DOHH2 (cell line): ENCODE data around the gene DNAI4.

Experiments used
- H3F3A ChIP-seq: fragments of 200-600 bp; sonication (generic), shearing (Covaris generic); 2 replicates; pipeline ENCODE4 v1.6.0; 2016; ENCODE audit warnings: antibody characterized with exemption, mild to moderate bottlenecking; ENCODE audit not compliant: control insufficient read depth, insufficient read depth
- H3K27ac ChIP-seq: fragments of 200-600 bp; sonication (generic); 2 replicates; pipeline ENCODE4 v1.5.1; 2014; ENCODE audit warnings: low read depth, mild to moderate bottlenecking, low read length, moderate library complexity
- H3K27me3 ChIP-seq: fragments of 200-600 bp; sonication (generic); 2 replicates; pipeline ENCODE4 v1.6.1; 2014; ENCODE audit warnings: mild to moderate bottlenecking, low read length, mixed read lengths; ENCODE audit not compliant: control insufficient read depth
- H3K36me3 ChIP-seq: fragments of 200-600 bp; sonication (generic); 2 replicates; pipeline ENCODE4 v1.6.1; 2014; ENCODE audit warnings: mild to moderate bottlenecking, low read length, moderate library complexity, mixed read lengths; ENCODE audit not compliant: control insufficient read depth
- H3K4me1 ChIP-seq: fragments of 200-600 bp; sonication (generic); 2 replicates; pipeline ENCODE4 v1.6.1; 2014; ENCODE audit warnings: mild to moderate bottlenecking, low read length, mixed read lengths; ENCODE audit not compliant: control insufficient read depth
- H3K4me2 ChIP-seq: fragments of 200-600 bp; sonication (generic); 2 replicates; pipeline ENCODE4 v1.6.0; 2014; ENCODE audit warnings: mild to moderate bottlenecking, low read length, moderate library complexity
- H3K4me3 ChIP-seq: fragments of 200-600 bp; sonication (generic); 2 replicates; pipeline ENCODE4 v1.5.1; 2014; ENCODE audit warnings: mild to moderate bottlenecking, low read length, mixed read lengths
- H3K79me2 ChIP-seq: fragments of 200-600 bp; sonication (generic); 2 replicates; pipeline ENCODE4 v1.6.1; 2014; ENCODE audit warnings: mild to moderate bottlenecking, low read length, mixed read lengths; ENCODE audit not compliant: control insufficient read depth
- H3K9me2 ChIP-seq: fragments of 200-600 bp; sonication (generic); replicated peaks from 2 replicates; pipeline ENCODE4 v1.6.1; 2014; ENCODE audit warnings: mild to moderate bottlenecking, low read length, mixed read lengths; ENCODE audit not compliant: control insufficient read depth
- H3K9me3 ChIP-seq: fragments of 200-600 bp; sonication (generic); 2 replicates; pipeline ENCODE4 v1.6.1; 2014; ENCODE audit warnings: antibody characterized with exemption, low read length, mixed read lengths; ENCODE audit not compliant: control insufficient read depth, insufficient read depth
- H4K20me1 ChIP-seq: fragments of 200-600 bp; sonication (generic); 2 replicates; pipeline ENCODE4 v1.6.0; 2014; ENCODE audit warnings: low read depth, mild to moderate bottlenecking, antibody characterized with exemption, low read length, moderate library complexity; ENCODE audit not compliant: control insufficient read depth, insufficient read depth
- EZH2phosphoT487 ChIP-seq: fragments of 200-600 bp; sonication (generic); IDR thresholded peaks from 2 replicates; pipeline ENCODE4 v1.6.1; 2017; ENCODE audit warnings: borderline replicate concordance, mild to moderate bottlenecking, antibody characterized with exemption, low read length, moderate library complexity, mixed read lengths
- TF ChIP-seq, protein P1 (sequence below): fragments of 200-600 bp; sonication (generic); IDR thresholded peaks from one replicate; pipeline ENCODE4 v1.5.1; 2014; ENCODE audit warnings: antibody characterized with exemption, mild to moderate bottlenecking, low read depth, low read length; ENCODE audit not compliant: poor library complexity, severe bottlenecking

The DNAI4 gene

DNA sequence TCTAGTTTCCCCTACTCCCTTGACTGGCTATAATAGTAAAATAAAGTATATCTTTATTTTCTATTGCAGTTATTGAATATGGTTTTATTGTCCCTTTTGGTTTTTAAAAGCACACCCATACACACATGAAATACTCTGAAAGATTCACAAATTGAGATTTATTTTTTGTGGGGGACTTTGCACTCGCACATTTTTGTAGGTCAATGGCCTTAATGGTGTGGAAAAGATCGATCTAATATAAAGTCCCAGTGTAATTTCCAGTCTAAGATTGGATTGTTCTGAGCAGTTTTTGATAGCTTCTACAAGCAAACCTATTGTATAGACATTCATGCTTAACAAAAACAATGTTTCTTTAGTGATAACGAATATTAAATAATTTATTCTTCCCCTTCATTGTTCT, 64.1 kb downstream of the DNAI4 start:
- Histone ChIP-seq H3K9me3 (no peaks in the 10 kb centered on the region), H3K36me3 (no peaks in the 10 kb centered on the region), H3F3A (no peaks in the 10 kb centered on the region), H3K4me2 (no peak overlapping the region), H3K27me3 (no peaks in the 10 kb centered on the region), H3K9me2 (no peaks in the 10 kb centered on the region), H3K79me2 (no peaks in the 10 kb centered on the region), H3K4me3 (no peak overlapping the region), H3K4me1 (no peaks in the 10 kb centered on the region), H4K20me1 (no peaks in the 10 kb centered on the region), H3K27ac (no peak overlapping the region)
- TF ChIP-seq, protein P1, sequence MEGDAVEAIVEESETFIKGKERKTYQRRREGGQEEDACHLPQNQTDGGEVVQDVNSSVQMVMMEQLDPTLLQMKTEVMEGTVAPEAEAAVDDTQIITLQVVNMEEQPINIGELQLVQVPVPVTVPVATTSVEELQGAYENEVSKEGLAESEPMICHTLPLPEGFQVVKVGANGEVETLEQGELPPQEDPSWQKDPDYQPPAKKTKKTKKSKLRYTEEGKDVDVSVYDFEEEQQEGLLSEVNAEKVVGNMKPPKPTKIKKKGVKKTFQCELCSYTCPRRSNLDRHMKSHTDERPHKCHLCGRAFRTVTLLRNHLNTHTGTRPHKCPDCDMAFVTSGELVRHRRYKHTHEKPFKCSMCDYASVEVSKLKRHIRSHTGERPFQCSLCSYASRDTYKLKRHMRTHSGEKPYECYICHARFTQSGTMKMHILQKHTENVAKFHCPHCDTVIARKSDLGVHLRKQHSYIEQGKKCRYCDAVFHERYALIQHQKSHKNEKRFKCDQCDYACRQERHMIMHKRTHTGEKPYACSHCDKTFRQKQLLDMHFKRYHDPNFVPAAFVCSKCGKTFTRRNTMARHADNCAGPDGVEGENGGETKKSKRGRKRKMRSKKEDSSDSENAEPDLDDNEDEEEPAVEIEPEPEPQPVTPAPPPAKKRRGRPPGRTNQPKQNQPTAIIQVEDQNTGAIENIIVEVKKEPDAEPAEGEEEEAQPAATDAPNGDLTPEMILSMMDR, result no peak
- no peak for TF ChIP-seq EZH2phosphoT487

GRCh38 chr1:66853379-66853778, 71.3 kb downstream of the DNAI4 start:
- Histone ChIP-seq H3K27me3 (no peaks in the 10 kb centered on the region), H3K4me3 (no peak overlapping the region), H3K9me3 (no peaks in the 10 kb centered on the region), H3K79me2 (no peaks in the 10 kb centered on the region), H3F3A (no peaks in the 10 kb centered on the region), H3K4me2 (no peak overlapping the region), H3K27ac (no peak overlapping the region), H3K9me2 (no peaks in the 10 kb centered on the region), H3K4me1 (peaks cover 12% of the 10 kb centered on the region), H4K20me1 (no peaks in the 10 kb centered on the region), H3K36me3 (no peaks in the 10 kb centered on the region)
- no peak for TF ChIP-seq EZH2phosphoT487
- TF ChIP-seq, protein P1, result no peak

- no peak overlapping the region for H3K4me3 ChIP-seq
- peaks cover 12% of the 10 kb centered on the region for H3K4me1 ChIP-seq
- H3K36me3 ChIP-seq, result no peaks in the 10 kb centered on the region
- no peaks in the 10 kb centered on the region for H4K20me1 ChIP-seq
- H3K79me2 ChIP-seq, result no peaks in the 10 kb centered on the region
- H3K4me2 ChIP-seq, result no peak overlapping the region
- H3K27me3 ChIP-seq, result no peaks in the 10 kb centered on the region
- H3F3A ChIP-seq, result no peaks in the 10 kb centered on the region
- H3K27ac ChIP-seq, result no peak overlapping the region
- no peaks in the 10 kb centered on the region for H3K9me3 ChIP-seq
- TF ChIP-seq EZH2phosphoT487, result no peak
- TF ChIP-seq, protein P1, result no peak
- H3K9me2 ChIP-seq, result no peaks in the 10 kb centered on the region
Measured at GRCh38 chr1:66852870-66853269, 71.8 kb downstream of the DNAI4 start.

GRCh38 chr1:66850989-66851388, 73.7 kb downstream of the DNAI4 start:
- Histone ChIP-seq H3K4me1 (peaks cover 12% of the 10 kb centered on the region), H3K4me2 (no peak overlapping the region), H3K4me3 (no peak overlapping the region), H3K36me3 (no peaks in the 10 kb centered on the region), H3K9me3 (no peaks in the 10 kb centered on the region), H3K27me3 (no peaks in the 10 kb centered on the region), H3K79me2 (no peaks in the 10 kb centered on the region), H3F3A (no peaks in the 10 kb centered on the region), H3K27ac (no peak overlapping the region), H4K20me1 (no peaks in the 10 kb centered on the region), H3K9me2 (no peaks in the 10 kb centered on the region)
- TF ChIP-seq, protein P1, result no peak
- TF ChIP-seq EZH2phosphoT487, result no peak
